Activated T-cell treated with anti-CD3 and anti-CD28 coated beads, Interleukin-2, amount 50 U/mL, for 4 hours (primary cell): Measurements from ENCODE around the gene TMCC3. TPM values are rescaled to one million over a fixed set of nuclear protein-coding genes. Genes with fewer than 3 reads are reported as not detected.
"Not testable (repeated sequence)": the region's sequence is repeated elsewhere in the genome, so short reads cannot be mapped to it uniquely, and the experiment has no call there.

Experiments used
- ATAC-seq, 2 donors: fragments of 200-7000 bp; cut with Tn5 transposase; one replicate each; pipeline ENCODE4 v1.10.0; 2021
- DNase-seq: peaks from one replicate; pipeline ENCODE4 v3.0.0-alpha.2; 2020
- H3K27me3 Mint-ChIP-seq: one replicate; pipeline ENCODE4 v1.8.0; 2021; ENCODE audit warnings: low read depth, mixed read lengths
- H3K36me3 Mint-ChIP-seq: one replicate; pipeline ENCODE4 v1.8.0; 2022; ENCODE audit warnings: mixed read lengths; ENCODE audit not compliant: insufficient read depth
- H3K4me1 Mint-ChIP-seq: one replicate; pipeline ENCODE4 v1.8.0; 2021; ENCODE audit warnings: low read depth, mixed read lengths
- H3K4me3 Mint-ChIP-seq: one replicate; pipeline ENCODE4 v1.8.0; 2021; ENCODE audit warnings: mild to moderate bottlenecking, moderate library complexity, mixed read lengths
- H3K9me3 Mint-ChIP-seq: one replicate; pipeline ENCODE4 v1.8.0; 2021; ENCODE audit warnings: mixed read lengths
- total RNA-seq, 3 donors: library from RNA; stranded (reverse); gene quantifications; one replicate each; pipeline ENCODE4 v1.2.1, GENCODE V29; 2021

TMCC3 gene
- total RNA-seq, 3 donors from 2014 or later, result 0.10 to 0.21 (median 0.11) TPM

DNA sequence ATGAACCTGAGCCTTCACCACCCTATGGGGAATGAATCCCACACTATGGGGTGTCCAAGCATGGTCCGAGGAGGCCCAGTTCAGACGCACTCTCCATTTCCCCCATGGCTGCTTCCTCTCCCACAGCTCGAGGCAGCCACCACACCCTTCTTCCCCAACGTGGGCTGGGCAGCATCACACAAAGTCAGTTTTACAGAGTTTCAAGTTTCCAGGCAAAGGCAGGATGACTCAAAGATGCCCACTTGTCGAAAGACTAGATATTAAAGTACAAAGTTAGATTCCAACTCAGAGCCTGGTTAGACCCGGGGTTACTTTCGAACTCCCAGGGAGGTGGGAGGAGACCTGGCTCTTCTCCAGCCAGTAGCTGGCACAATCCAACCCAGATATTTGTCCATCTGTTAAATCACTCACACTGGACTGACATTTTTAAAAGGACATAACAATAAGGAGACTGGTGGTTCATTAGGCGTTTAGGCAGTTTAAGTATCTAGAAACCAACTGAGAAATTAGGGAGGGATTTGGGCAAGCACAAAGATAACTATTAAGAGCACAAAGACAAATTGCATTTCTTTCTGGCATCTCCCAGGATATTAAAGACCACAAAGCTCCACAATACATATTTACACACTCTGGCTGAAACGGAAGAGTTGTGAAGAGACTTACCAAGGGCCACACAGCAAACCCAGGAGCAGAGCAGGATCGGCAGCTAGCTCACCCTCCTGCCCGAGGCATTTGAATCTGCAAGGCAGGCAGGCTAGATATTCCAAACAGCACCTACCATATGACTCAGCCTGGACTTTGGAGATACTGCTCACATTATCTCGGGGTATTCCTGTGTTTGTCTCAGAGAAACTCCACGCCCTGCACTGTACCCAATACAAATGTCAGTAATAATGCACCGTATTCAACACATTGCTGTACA, 34.8 kb downstream of the TMCC3 start:
- Mint-ChIP-seq H3K4me3 (no peak overlapping the region), H3K27me3 (no peaks in the 10 kb centered on the region), H3K9me3 (no peaks in the 10 kb centered on the region), H3K36me3 (no peaks in the 10 kb centered on the region), H3K4me1 (peaks cover 10% of the 10 kb centered on the region)
- DNase-seq, result no peak
- ATAC-seq, result no peak

DNA sequence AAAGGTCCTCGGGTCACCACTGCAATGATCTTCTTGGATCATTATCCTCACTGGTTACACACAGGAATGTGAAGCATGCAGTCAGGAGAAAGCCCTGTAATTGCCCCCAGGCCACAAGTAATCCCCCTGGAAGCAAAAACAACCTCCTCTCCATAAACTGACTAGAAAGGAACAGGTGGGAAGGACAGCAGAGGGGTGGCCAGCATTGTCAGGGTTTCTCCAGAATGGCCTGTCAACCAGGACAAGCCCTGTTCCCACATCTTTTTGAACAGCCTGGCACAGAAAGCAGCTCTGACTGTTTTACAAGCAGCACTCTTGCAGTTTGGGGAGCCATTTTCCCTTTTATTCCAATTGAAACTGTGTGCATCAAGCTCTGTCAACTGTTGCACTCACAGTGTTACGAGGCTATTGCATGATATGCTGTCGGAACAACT, 36.1 kb downstream of the TMCC3 start:
- peaks cover 7% of the 10 kb centered on the region for H3K4me1 Mint-ChIP-seq
- DNase-seq, result no peak
- no peaks in the 10 kb centered on the region for H3K36me3 Mint-ChIP-seq
- H3K9me3 Mint-ChIP-seq, result no peaks in the 10 kb centered on the region
- H3K27me3 Mint-ChIP-seq, result no peaks in the 10 kb centered on the region
- ATAC-seq, result no peak
- H3K4me3 Mint-ChIP-seq, result no peak overlapping the region

DNA sequence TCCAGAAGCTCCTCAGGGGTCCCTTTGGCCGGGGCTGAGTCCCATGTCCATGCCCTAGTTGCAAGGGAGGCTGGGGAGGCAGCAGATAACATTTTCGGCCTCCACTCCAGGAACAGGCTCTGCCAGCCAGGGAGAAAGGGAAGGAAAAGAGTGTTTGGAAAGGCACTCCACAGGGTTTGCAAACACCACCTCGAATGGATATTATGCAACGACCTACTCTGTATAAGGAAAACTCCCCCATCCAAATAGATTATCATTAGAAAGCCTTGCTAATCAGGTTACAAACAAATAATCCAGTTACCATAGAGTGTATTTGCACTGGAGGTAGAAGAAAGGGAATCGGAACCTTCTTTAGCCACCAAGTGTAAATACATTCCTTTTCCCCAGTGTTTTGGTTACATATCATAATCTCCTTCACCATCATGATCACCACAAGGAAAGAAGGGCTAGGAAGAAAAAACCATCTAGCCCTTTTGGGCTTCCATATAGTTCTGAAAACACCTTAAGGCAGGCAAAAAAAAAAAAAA, 40.4 kb downstream of the TMCC3 start:
- Mint-ChIP-seq H3K36me3 (no peaks in the 10 kb centered on the region), H3K4me3 (no peak overlapping the region), H3K9me3 (peaks cover 12% of the 10 kb centered on the region), H3K4me1 (peaks cover under 1% of the 10 kb centered on the region), H3K27me3 (peaks cover 5% of the 10 kb centered on the region)
- ATAC-seq, result no peak
- DNase-seq, result no peak

DNA sequence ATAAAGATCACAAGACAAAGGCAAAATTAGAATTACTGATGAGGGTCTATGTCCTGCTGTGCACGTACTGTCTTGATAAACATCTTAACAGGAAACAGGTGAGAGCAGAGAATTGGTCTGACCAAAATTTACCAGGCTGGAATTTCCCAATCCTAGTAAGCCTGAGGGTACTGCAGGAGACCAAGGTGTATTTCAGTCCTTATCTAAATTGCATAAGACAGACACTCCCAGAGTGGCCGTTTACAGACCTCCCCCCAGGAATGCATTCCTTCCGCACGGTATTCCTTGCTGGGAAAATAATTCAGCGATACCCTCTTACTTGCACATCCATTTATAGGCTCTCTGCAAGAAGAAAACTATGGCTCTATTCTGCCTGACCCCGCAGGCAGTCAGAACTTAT, 43.5 kb downstream of the TMCC3 start:
- not testable (repeated sequence) for DNase-seq, H3K4me3 Mint-ChIP-seq, H3K4me1 Mint-ChIP-seq, H3K36me3 Mint-ChIP-seq, ATAC-seq
- Mint-ChIP-seq H3K27me3 (peaks cover 13% of the 10 kb centered on the region), H3K9me3 (peaks cover 12% of the 10 kb centered on the region)

DNA sequence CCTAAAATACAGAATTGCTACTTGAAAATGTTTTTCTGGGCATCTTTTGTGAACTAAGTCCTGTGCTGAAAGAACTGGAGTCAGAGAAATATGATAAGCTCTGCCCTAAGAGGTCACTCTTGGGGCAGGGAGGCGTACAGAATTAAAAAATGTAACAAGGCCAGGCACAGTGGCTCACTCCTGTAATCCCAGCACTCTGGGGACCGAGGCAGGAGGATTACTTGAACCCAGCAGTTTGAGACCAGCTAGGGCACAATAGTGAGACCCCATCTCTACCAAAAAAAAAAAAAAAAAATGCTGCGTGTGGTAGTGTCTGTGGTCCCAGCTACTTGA, 46.0 kb downstream of the TMCC3 start:
- Mint-ChIP-seq H3K27me3 (peaks cover 14% of the 10 kb centered on the region), H3K4me1 (no peaks in the 10 kb centered on the region), H3K9me3 (peaks cover 12% of the 10 kb centered on the region), H3K36me3 (no peaks in the 10 kb centered on the region), H3K4me3 (no peak overlapping the region)
- no peak for DNase-seq
- ATAC-seq, result no peak

DNA sequence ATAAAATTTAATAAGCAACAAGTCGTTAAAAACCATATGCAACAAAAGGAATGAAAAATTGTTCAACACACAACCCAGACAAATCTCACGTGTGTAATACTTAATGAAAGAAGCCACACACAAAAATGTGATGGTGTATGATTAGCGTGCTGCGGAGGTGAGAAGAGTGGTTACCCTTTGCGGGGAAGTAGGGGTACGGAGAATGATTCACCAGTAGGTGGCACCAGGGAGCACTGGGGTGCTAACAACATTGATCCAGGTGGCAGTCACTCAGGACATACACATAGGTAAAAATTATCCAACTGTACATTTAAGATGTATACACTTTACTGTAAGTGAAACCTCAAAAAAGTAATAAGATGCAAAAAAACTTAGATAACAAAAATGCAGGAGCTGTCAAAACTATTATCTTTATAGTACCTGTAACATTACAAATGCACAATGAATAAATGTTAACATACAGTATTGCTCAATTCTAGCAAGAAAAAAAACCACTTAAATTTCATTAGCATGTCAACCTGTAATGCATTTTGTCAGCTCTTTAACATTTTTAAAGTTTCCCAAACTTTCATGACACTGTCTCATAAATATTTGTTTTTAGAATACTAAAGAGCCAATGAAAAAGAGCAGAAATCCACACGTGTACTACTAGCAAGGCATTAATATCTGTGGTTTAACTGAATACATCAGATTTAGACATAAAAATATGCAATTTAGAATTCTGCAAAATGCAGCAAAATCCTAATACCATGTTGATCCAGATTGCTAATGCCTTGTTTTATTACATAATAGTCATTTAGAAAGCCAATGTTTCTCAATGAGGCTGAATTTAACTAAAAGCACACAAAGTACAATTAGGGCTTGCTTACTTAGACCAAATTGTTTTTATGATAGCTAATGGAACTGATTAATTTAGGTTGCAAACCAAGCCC, 46.7 kb downstream of the TMCC3 start:
- ATAC-seq, result peak in 1 of 2 donors; percentile 46

DNA sequence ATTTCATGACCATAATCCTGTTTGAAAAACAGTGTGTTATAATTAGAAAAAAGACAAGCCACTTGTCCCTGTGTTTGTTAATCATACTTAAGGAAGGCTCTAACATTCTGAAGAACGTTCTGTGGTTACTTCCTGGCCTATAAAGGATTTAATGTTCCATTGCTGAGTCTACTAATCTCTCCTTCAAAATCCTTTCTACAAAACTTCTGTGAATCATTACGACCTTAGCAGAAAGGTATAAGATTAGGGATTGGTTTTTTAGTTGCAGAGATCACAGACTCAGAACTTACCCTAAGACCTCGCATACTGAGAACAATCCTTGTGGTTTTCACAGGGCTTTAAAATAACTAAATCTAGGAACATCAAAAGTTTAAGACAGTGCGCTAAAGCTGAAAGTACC, 48.3 kb downstream of the TMCC3 start:
- Mint-ChIP-seq H3K4me1 (no peaks in the 10 kb centered on the region), H3K36me3 (no peaks in the 10 kb centered on the region), H3K4me3 (no peak overlapping the region), H3K9me3 (peaks cover 7% of the 10 kb centered on the region), H3K27me3 (peaks cover 10% of the 10 kb centered on the region)
- no peak for ATAC-seq
- no peak for DNase-seq

More for the DNA sequence above, 46.7 kb downstream of the TMCC3 start:
- Mint-ChIP-seq H3K4me3 (no peak overlapping the region), H3K9me3 (peaks cover 12% of the 10 kb centered on the region), H3K27me3 (peaks cover 13% of the 10 kb centered on the region), H3K36me3 (no peaks in the 10 kb centered on the region), H3K4me1 (no peaks in the 10 kb centered on the region)
- peak; percentile 48 for DNase-seq

DNA sequence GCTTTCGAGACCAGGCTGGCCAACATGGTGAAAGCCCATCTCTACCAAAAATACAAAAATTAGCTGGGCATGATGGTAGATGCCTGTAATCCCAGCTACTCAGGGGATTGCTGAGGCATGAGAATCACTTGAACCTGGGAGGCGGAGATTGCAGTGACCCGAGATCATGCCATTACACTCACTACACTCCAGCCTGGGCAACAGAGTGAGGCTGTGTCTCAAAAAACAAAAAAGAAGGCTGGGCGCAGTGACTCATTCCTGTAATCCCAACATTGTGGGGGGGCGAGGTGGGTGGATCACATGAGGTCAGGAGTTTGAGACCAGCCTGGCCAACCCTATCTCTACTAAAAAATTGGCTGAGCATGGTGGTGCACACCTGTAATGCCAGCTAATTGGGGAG, 49.0 kb downstream of the TMCC3 start:
- ATAC-seq, H3K9me3 Mint-ChIP-seq, DNase-seq, H3K4me1 Mint-ChIP-seq, H3K4me3 Mint-ChIP-seq, H3K36me3 Mint-ChIP-seq: not testable (repeated sequence)
- peaks cover 10% of the 10 kb centered on the region for H3K27me3 Mint-ChIP-seq

DNA sequence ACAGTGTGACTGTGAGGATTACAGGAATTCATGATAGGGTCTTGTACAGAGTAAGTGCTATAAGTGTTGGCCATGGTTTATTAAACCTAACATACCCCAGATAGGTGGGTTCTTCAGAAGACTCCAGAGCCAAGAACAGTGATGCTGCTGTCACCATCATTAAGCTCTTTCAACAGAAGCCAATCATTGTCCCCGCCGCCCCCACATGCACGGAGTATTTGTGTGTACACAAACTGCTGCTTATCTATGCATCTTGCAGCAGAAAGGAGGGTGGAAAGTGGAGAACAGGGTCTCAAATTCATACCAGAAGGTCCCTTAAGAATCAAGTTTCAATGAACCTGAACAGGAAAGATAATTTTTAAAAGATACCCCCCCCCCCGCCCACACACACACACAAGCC, 51.2 kb downstream of the TMCC3 start:
- DNase-seq (no peak), ATAC-seq (no peak)
- Mint-ChIP-seq H3K4me3 (no peak overlapping the region), H3K4me1 (no peaks in the 10 kb centered on the region), H3K9me3 (no peaks in the 10 kb centered on the region), H3K27me3 (peaks cover 4% of the 10 kb centered on the region), H3K36me3 (no peaks in the 10 kb centered on the region)

DNA sequence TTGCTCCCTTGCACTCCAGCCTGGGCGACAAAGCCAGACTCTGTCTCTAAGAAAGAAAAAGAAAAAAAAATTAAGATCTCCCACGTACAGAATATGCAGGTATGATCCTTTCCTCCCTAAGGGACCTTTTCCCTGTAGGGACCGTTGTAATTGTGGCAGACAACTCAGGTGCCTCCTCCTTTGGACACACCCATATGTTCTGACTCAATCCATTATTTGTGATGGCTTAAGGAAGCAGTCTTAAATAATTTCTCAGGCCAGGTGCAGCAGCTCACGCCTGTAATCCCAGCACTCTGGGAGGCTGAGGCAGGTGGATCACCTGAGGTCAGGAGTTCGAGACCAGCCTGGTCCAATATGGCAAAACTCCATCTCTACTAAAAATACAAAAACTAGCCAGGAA, 53.1 kb downstream of the TMCC3 start:
- Mint-ChIP-seq H3K27me3 (peaks cover 2% of the 10 kb centered on the region), H3K9me3 (no peaks in the 10 kb centered on the region), H3K36me3 (no peaks in the 10 kb centered on the region), H3K4me1 (peaks cover 2% of the 10 kb centered on the region), H3K4me3 (no peak overlapping the region)
- no peak for ATAC-seq
- DNase-seq, result no peak

DNA sequence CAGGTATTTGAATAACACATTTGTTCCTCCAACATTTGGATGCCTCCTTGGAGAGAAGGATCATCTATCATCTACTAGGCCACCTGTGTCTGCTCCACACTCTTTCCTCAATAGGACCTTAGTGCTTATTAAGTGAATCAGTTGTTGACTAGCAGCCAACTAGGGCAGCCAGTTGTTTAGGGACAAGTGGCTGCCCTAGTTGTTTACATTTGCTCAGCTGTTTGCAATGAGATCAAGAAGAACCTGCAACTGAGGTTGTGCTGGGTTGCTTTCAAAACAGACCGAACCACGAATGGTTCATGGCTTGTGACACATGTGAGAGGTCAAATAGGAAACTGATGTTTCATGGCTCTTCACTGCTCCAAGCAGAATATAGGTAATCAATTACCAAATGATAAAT, 53.8 kb downstream of the TMCC3 start:
- peaks cover 2% of the 10 kb centered on the region for H3K4me1 Mint-ChIP-seq
- H3K36me3 Mint-ChIP-seq, result no peaks in the 10 kb centered on the region
- no peak for ATAC-seq
- H3K27me3 Mint-ChIP-seq, result peaks cover 2% of the 10 kb centered on the region
- DNase-seq, result no peak
- H3K4me3 Mint-ChIP-seq, result no peak overlapping the region
- no peaks in the 10 kb centered on the region for H3K9me3 Mint-ChIP-seq

DNA sequence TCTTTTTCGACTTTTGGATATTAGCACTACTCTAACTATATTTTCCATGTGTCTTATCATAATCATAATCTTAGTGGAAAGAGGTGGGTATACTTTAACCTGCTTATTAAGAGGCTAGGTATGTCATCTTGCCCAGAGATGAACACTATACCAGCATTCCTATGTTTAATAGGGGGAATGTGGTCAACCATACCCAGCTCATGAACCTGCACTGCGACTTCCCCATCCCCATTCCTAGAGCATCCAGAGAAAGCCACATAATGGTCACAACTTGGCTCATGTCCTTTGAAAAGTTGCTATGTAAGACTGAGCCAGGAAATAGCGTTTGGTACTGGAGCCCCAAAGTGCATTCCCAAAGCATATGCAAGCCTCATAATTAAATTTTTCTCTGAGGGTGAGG, 55.2 kb downstream of the TMCC3 start:
- DNase-seq, result no peak
- Mint-ChIP-seq H3K36me3 (no peaks in the 10 kb centered on the region), H3K27me3 (peaks cover 3% of the 10 kb centered on the region), H3K4me3 (no peak overlapping the region), H3K4me1 (peaks cover 2% of the 10 kb centered on the region), H3K9me3 (no peaks in the 10 kb centered on the region)
- no peak for ATAC-seq

DNA sequence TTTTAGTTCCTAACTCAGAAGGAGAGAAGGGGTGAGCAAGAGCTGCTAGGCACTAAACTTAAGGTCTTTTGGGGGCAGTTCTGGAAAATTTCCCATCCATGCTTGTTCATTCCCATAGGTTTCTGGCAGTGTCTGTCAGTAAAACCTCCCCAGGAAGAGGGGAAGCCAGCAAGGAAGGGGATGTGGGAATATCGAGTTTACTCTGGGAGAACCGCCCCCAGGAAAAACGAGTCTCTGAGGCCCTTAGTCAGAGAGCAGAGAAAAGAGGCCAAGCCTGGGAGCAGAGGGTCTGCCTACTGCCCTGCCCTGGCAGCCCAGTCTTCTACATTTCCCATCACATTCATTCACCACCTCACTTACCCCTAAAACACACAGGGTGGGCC, 55.9 kb downstream of the TMCC3 start:
- H3K4me3 Mint-ChIP-seq, result no peak overlapping the region

DNA sequence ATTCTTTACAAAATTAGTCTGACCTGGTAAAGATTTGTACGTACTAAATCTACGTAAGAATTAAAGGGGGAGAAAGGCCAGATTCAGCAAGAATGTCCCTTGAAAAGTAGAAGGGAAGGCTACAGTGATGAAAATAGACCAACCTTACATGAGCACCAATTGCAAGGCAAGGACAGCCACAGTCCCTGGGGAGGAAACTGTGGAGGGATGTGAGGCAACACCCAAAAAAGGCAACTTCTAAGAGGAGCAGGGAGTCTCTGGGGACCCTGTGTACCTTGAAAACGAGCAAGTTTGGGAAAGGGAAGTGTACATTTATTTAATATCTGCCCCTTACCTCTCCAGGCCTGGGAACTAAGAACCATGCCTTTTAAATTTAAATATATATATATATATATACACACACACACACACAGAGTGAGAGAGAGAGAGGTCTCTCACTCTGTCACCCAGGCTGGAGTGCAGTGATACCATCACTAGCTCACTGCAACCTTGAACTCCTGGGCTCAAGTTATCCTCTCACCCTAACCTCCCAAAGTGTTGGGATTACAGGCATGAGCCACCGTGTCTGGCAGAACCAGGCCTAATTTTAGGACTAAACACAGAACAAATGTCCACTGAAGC, 56.4 kb downstream of the TMCC3 start:
- no peaks in the 10 kb centered on the region for H3K9me3 Mint-ChIP-seq
- DNase-seq, result no peak
- no peak overlapping the region for H3K4me3 Mint-ChIP-seq
- peaks cover 3% of the 10 kb centered on the region for H3K27me3 Mint-ChIP-seq
- peaks cover 2% of the 10 kb centered on the region for H3K4me1 Mint-ChIP-seq
- ATAC-seq, result no peak
- H3K36me3 Mint-ChIP-seq, result no peaks in the 10 kb centered on the region

More for the DNA sequence above, 55.9 kb downstream of the TMCC3 start:
- ATAC-seq, result no peak
- H3K27me3 Mint-ChIP-seq, result peaks cover 3% of the 10 kb centered on the region
- no peak for DNase-seq
- no peaks in the 10 kb centered on the region for H3K9me3 Mint-ChIP-seq
- H3K4me1 Mint-ChIP-seq, result peaks cover 2% of the 10 kb centered on the region
- no peaks in the 10 kb centered on the region for H3K36me3 Mint-ChIP-seq
